Thyroid gland (tissue), 4 donors: ENCODE data around the gene KCTD17.

Experiments used
- POLR2A ChIP-seq, 2 donors: fragments of 450-650 bp; IDR thresholded peaks; one replicate each; pipeline ENCODE4 v1.6.1; 2017; ENCODE audit warnings: antibody characterized with exemption in 2 of 2, mild to moderate bottlenecking in 2 of 2, moderate library complexity in 1 of 2
- TF ChIP-seq, protein P1 (sequence below), 6 experiments: fragments of 200-600 bp in 3 of 6; fragments of 450-650 bp in 3 of 6; sonication (generic) in 3 of 6; IDR thresholded peaks; one replicate each; pipeline ENCODE4 v1.5.1; 2016 to 2019; ENCODE audit warnings: antibody characterized with exemption in 6 of 6, mild to moderate bottlenecking in 2 of 6, inconsistent platforms in 1 of 6, moderate library complexity in 1 of 6

DNA sequence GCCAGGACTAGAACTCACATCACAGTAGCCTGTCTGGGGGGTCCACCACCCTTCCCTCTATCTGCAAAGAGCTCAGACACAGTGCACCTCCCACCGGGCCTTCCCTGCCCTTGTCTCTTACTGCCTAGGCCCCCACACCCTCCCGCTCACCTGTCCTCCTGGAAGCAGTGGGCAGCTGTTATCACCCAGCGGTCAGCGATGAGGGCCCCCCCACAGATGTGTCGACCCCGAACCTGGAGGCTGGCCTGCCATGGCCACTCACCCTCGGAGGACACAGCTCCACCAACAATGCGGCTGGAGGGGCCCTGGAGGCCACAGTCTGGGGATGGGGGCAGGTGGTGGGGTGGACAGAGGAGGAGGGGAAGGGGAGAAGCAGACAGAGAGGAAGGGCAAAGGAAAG, 18.8 kb downstream of the KCTD17 start:
- TF ChIP-seq, protein P1, sequence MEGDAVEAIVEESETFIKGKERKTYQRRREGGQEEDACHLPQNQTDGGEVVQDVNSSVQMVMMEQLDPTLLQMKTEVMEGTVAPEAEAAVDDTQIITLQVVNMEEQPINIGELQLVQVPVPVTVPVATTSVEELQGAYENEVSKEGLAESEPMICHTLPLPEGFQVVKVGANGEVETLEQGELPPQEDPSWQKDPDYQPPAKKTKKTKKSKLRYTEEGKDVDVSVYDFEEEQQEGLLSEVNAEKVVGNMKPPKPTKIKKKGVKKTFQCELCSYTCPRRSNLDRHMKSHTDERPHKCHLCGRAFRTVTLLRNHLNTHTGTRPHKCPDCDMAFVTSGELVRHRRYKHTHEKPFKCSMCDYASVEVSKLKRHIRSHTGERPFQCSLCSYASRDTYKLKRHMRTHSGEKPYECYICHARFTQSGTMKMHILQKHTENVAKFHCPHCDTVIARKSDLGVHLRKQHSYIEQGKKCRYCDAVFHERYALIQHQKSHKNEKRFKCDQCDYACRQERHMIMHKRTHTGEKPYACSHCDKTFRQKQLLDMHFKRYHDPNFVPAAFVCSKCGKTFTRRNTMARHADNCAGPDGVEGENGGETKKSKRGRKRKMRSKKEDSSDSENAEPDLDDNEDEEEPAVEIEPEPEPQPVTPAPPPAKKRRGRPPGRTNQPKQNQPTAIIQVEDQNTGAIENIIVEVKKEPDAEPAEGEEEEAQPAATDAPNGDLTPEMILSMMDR (IDR thresholded peaks at IDR 0.05), result no peak
- no peak for TF ChIP-seq POLR2A (IDR thresholded peaks at IDR 0.05)
